ENCODE measurements around the gene OR8H1.

OR8H1 gene, protein sequence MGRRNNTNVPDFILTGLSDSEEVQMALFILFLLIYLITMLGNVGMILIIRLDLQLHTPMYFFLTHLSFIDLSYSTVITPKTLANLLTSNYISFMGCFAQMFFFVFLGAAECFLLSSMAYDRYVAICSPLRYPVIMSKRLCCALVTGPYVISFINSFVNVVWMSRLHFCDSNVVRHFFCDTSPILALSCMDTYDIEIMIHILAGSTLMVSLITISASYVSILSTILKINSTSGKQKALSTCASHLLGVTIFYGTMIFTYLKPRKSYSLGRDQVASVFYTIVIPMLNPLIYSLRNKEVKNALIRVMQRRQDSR

DNA sequence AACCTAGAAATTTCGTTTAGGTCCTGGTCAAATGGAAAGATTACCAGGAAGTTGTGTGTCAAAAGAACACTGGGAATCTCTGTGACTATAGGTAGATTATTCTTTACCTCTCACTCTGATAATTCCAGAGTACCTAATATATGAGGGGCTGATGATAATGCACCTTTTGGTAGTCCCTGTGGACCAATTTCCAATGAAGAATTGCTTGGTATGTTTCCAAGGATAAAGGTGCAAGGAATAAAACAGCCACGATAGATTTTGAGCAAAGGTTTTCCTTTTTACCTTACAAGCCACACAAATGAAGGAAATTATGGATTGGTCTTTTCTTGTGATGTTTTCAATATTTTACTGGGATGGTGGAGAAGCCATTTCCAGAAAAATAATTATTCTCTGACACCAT is at the start of gene OR8H1:
TSS of gene OR8H1 (minus strand) at position 101 of the 400 bp plus-strand sequence. CDS start 1,192 bp downstream, outside the sequence.
- DNase-seq, result no peak

DNA sequence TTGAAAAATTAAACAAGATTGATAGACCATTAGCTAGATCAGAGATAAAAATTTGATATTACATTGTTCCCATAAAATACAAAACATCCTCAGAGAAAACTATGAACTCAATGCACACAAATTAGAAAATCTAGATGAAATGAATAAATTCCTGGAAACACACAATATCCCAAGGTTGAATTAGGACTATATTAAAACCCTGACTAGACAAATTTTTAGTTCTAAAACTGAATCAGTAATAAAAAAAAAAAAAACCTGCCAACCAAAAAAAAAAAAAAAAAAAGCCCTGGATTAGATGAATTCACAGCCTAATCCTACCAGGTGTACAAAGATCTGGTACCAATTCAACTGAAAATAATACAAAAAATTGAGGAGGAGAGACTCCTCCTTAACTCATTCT is 48.2 kb upstream of the OR8H1 start:
- DNase-seq, result no peak

DNA sequence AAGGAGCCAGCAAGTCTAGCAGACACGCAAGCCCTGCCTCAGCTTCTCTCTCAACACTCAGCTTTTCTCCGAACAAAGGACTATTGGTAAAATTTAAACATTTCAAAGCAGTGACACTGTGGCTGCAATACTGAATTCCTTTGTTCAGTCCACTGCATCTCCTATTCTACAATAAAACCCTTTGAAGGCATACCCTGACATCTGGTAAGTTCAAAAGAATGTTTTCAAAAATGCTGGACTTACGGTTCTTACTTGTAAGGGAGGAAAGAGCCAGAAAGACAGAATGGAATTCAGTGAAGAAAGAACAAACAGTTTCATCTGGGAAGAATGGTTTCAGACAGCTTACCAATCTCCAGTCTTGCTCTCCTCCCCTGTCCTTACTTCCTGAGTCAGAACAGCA is 41.1 kb upstream of the OR8H1 start:
- no peak for DNase-seq

DNA sequence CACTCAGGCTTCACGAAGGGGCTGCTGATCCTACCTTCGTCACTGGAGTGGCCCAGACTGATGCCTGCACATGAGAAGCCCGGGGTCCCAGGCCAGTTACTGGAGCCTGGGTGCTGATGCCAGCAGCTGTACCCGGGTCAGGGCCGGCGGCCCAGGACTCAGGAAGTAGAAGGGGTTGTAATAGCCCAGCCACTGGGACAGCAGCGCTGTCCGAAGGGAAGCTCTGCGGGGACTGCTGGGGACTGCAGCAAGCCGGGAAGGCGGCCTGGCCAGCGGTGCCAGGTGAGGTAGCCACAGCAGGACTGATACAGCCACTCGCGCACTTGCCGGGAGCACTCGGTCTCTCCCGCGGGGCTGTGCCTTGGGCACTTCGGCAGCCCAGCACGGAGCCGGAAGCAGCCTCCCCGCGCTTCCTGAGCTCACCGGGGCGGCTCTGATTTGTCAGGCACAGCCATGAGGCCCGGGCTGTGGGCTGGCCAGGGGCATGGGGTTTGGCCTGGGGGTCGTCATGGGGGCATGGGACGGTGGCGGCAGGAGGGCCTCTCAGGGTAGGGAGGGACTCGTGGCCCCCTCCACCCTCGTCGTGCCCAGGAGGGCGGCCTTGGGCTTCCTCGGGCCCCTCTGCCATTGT is 39.9 kb upstream of the OR8H1 start:
- no peak for DNase-seq

DNA sequence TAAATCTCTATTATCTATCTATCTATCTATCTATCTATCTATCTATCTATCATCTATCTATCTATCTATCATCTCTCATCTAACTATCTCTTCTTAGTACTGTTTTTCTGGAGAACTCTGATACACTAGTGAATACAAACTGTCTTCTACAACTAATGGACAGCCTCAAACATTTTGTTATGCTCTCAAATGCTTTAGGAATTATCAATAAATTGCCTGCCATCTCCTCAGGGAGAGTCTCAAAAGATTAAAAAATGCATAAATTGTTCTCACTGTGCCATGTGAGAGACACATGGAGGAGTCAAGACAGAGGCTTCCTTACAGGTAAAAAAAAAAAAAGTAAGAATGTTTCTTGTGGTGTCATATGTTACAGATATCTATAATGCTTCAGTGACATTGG is 22.8 kb upstream of the OR8H1 start, which contains the start of gene OR8K3:
TSS of gene OR8K3 (plus strand) at position 301 of the 400 bp plus-strand sequence. CDS start 3,163 bp downstream, outside the sequence.
- no peak for DNase-seq

DNA sequence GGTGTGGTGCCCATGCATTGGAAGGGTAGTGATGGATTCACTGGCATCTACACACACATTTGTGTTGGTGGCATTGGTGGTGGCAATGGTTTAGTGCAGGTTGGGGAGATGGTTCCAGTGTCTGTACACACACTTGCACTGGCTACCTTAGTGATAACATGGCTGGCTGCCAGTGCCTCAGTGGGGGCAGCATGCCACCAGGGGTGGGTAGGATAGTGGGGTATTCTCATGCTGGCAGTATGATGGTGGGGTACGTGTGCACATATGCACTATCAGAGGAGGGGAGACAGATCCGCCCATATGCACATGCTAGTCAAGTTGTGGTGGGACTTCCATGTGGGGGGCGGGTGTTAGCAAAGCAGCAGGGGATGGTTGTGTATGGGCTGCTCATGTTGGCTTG is 15.8 kb upstream of the OR8H1 start:
- DNase-seq, result no peak

DNA sequence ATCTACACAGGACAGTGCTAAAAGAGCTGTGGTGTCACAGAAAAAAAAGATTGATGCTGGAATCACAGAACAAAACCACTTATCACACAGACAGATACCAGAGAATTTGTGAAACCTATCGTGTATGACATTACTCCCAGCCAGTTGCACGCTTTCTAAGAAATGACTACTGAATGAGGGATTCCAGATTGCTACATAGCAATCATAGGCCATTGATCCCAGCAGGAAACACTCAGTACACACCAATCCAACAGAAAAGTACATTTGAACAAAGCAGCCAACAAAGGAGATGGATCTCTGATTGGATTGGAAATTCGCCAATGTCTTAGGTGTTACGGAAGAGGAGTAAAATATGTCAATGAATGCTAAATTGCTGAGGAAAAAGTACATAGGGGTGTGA is 4.8 kb upstream of the OR8H1 start:
- DNase-seq, result no peak

DNA sequence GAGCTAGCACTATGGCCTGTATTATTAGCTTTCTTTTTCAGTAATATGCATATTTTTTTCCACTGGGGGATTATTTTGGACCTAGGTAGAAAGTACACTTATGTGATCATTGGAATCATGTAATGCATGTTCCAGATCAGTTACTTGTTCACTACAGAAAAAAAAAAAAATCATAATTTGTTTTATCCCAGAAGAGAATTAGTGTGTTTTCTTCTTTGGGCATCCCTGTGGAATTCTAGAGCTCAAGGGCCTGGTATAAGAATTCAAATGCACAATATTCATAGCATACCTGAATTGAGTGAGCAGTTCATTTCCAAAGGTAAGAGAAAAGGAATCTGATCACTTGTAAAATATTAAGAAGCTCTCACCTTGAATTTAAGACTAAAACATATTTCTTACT is 18.2 kb downstream of the OR8H1 start, which contains the start of gene OR5T1:
TSS of gene OR5T1 (plus strand) at position 301 of the 400 bp plus-strand sequence. CDS start 1,485 bp downstream, outside the sequence.
- no peak for DNase-seq

DNA sequence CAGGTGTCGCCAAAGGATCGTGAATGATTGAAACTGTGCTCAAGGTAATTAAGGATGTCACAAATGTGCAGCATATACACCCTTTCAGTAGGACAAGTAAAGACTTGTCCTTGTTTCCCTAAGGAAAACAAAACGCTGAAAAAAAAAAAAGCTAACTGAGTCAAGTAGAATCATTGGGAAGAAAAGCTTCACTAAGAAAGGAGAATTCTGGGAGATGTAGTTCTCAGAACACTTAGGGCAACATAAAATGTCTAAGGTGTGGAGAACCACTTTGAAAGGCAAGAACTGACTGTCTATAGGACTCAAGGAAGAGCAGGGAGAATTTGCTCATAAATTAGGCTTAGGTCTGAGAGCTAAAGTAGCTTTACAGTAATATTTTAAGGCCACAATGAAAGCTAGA is 21.0 kb downstream of the OR8H1 start:
- no peak for DNase-seq

DNA sequence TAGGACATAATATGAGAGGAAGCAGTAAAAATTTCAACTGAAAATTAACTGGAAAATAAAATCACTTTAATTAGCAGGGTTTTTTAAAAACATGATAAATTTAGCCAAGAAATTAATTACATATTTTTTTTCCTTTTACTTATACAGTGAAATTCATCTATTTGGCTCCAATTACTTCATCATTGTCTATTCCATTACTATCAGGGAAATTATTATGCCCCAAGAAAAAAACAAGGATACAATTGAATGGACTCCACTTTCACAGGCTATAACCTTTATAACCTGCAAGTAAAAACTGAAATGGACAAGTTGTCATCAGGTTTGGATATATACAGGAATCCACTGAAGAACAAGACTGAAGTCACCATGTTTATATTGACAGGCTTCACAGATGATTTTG is 40.1 kb downstream of the OR8H1 start, which contains the start of gene OR5T3:
TSS of gene OR5T3 (plus strand) at position 301 of the 400 bp plus-strand sequence. CDS start at position 301, 0 bp downstream.
- no peak for DNase-seq
